ENCODE data around the gene RAP1GAP.

DNA sequence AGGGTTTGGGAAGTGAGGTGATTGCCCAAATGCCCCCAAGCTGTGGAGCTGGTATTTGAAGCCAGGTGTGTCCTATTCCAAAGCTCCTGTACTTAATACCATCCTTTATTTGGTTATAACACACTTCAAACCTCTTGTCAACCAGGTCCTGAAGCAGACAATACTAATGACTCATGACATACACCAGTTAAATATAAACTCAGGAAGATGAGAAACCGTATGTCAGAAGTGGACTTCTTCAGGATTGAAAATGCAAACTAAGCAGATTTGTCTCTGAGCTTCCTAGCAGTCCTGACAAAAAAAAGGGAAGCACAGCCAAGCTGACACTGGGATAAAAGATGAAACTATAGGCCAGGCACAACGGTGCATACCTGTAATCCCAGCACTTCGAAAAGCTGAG is 89.4 kb downstream of the RAP1GAP start:
- TF ChIP-seq CTCF (IDR thresholded peaks at IDR 0.05; ENCODE audit: low read length) (no peak), EZH2phosphoT487 (IDR thresholded peaks at IDR 0.05; ENCODE audit: low read length) (no peak)

Measured in MM.1S (cell line).